ENCODE measurements around the gene RGS3.

RGS3 gene

DNA sequence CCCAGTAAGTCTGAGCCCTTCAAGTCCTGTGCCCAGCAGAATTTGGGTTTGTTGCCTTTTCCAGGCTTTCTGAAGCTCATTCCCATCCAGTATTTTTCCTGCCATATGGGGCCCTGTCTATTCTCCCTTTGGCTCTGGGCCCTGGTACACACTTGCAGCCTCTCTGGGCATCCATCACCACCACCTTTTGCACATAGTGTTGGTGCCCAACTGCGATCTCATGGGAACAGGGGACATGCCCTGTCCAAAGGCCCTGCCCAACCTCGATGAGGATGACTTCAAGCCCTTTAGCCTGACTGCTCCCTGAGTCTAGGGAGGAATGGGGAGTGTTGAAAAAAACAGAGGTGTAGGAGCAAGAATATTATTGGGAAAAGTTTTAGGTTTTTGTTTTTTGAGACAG lies 11.5 kb downstream of the RGS3 start:
- no peak for DNase-seq
- H3K4me1 Mint-ChIP-seq: peaks cover 16% of the 10 kb centered on the region
- no peaks in the 10 kb centered on the region for H3K36me3 Mint-ChIP-seq
- peaks cover 47% of the 10 kb centered on the region for H3K27me3 Mint-ChIP-seq
- no peak overlapping the region for H3K27ac Mint-ChIP-seq
- CTCF ChIA-PET: no interaction called here
- no peak overlapping the region for H3K4me3 Mint-ChIP-seq
- no peaks in the 10 kb centered on the region for H3K9me3 Mint-ChIP-seq

DNA sequence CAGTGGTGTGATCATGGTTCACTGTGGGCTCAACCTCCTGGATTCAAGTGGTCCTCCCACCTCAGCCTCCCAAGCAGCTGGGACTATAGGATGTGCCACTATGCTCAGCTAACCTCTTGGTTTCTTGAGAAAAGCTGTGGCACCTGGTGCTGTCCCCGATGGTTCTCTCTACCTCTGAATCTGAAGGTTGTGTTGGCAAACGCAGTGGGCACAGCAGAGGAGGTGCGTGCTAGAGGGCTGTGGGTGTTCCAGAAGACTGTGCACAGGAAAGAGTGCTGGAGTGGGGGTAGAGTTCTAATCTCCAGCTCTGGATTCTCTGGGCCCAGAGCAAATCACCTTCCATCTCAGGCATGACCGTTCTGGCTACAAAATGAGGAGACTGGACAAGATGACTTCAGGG lies 12.5 kb downstream of the RGS3 start:
- CTCF ChIA-PET: no interaction called here
- H3K4me3 Mint-ChIP-seq: no peak overlapping the region
- no peaks in the 10 kb centered on the region for H3K9me3 Mint-ChIP-seq
- H3K27me3 Mint-ChIP-seq: peaks cover 47% of the 10 kb centered on the region
- no peak overlapping the region for H3K27ac Mint-ChIP-seq
- no peak for DNase-seq
- H3K4me1 Mint-ChIP-seq: peaks cover 16% of the 10 kb centered on the region
- H3K36me3 Mint-ChIP-seq: no peaks in the 10 kb centered on the region

DNA sequence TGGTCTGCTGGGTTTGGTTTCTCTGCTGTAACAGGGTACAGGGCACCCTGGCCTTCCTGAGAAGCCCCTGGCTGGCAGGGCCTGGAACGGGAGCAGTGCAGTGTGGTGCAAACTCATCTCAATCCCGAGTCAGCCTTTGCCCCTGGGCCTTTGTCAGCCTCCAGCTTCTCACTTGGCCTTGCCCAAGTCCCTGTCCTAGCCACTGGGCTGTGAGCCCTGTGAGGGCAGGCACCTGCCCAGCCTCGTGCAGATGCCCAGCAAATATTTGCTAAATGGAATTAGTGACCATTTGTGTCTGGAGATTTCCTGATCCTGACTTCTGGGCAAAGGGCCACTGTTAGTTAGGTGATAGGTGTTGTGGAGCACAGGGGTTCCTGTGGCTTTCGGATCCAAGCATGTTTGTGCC lies 13.0 kb downstream of the RGS3 start:
- Mint-ChIP-seq H3K4me1 (peaks cover 16% of the 10 kb centered on the region), H3K4me3 (no peak overlapping the region), H3K9me3 (no peaks in the 10 kb centered on the region), H3K27me3 (peaks cover 42% of the 10 kb centered on the region), H3K27ac (no peak overlapping the region), H3K36me3 (no peaks in the 10 kb centered on the region)
- DNase-seq: no peak
- CTCF ChIA-PET: no interaction called here

DNA sequence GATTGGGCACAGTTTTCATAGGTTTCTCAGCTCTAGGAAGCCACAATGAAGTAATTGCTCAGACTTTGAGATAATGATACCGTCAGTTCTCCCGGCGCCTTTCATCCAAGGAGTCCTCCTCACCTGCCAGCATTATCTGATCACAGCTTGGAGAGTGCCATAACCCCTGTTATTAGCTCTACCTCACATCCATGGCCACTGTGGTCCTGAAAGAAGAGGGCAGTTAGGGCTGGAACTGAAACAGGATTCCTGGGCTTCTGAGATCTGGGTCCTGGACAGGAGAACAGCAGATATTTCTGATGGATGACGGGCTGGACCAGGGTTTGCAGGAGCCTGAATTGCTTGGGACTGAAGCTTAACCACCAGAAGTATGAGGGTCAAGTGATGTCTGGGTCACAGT lies 13.5 kb downstream of the RGS3 start:
- Mint-ChIP-seq H3K27me3 (peaks cover 39% of the 10 kb centered on the region), H3K9me3 (no peaks in the 10 kb centered on the region), H3K36me3 (no peaks in the 10 kb centered on the region), H3K4me3 (no peak overlapping the region), H3K4me1 (peaks cover 16% of the 10 kb centered on the region), H3K27ac (no peak overlapping the region)
- no peak for DNase-seq
- CTCF ChIA-PET: no interaction called here

DNA sequence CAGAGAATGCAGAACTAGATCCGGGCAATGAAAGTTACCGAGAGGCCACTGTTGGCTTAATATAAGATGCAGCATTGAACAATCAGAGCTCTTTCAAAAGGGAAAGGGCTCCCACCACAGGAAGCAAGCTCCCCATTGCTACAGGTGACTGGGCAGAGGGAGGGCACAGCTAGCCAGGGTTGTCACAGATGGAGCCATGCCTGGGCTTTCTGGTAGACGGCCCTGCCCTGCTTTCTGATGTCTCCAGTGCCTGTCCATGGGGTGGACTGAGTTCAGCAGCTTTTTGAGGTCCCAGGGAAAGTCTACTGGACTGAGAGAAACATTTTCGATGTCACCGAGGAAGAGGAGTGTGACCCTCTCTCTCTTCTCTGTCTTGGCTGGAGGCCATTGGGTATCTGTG lies 14.1 kb downstream of the RGS3 start:
- Mint-ChIP-seq H3K27ac (no peak overlapping the region), H3K9me3 (no peaks in the 10 kb centered on the region), H3K27me3 (peaks cover 39% of the 10 kb centered on the region), H3K4me3 (no peak overlapping the region), H3K4me1 (peaks cover 16% of the 10 kb centered on the region), H3K36me3 (no peaks in the 10 kb centered on the region)
- CTCF ChIA-PET: no interaction called here
- DNase-seq: no peak

DNA sequence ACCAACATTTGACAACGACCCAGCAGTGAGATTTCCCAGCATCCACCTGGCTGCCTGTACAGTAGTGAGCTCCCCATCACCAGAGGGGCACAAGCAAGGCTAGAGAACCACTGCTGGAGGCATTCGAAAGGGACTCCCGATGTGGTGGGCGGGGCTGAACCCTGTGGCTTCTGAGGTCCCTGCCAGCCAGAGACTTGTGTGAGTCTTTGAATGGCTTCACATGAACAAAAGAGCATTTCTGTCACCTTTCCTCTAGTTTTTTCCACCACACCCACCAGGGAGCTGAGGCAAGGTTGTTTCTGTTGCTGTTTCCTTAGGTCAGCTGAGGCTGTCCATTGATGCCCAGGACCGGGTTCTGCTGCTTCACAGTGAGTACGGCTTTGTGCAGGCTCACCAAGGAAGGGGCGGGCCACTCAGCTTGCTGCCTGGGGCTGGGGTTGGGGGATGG lies 15.7 kb downstream of the RGS3 start:
- Mint-ChIP-seq H3K36me3 (no peaks in the 10 kb centered on the region), H3K4me1 (peaks cover 16% of the 10 kb centered on the region), H3K4me3 (no peak overlapping the region), H3K27ac (no peak overlapping the region), H3K9me3 (no peaks in the 10 kb centered on the region), H3K27me3 (peaks cover 37% of the 10 kb centered on the region)
- CTCF ChIA-PET: interaction anchor here (0.8 kb wide), 1 partner anchor 110 kb away, joined by 3 read pairs; no protein-coding TSS in a partner anchor
- peak; percentile 68 for DNase-seq

DNA sequence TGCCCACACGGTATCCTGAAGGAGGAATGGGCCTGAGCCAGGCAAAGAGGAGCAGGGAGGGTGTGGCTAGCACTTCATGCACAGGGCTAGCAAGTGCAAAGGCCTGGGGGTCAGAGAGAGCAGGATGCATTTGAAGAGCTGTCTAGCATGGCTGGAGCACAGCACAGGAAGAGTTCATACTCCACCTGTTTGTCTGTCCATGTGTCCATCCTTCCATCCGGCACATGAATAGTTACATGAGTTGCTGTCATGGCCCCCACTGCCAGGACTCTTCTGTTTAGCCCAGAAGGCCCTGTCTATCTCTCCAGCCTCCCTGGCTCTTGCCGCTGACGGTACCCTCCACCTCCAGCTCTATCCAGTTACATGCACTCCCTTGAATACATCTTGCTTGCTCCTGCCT lies 17.1 kb downstream of the RGS3 start:
- CTCF ChIA-PET: no interaction called here
- Mint-ChIP-seq H3K36me3 (no peaks in the 10 kb centered on the region), H3K27ac (no peak overlapping the region), H3K9me3 (no peaks in the 10 kb centered on the region), H3K27me3 (peaks cover 35% of the 10 kb centered on the region), H3K4me3 (no peak overlapping the region), H3K4me1 (peaks cover 16% of the 10 kb centered on the region)
- DNase-seq: no peak

DNA sequence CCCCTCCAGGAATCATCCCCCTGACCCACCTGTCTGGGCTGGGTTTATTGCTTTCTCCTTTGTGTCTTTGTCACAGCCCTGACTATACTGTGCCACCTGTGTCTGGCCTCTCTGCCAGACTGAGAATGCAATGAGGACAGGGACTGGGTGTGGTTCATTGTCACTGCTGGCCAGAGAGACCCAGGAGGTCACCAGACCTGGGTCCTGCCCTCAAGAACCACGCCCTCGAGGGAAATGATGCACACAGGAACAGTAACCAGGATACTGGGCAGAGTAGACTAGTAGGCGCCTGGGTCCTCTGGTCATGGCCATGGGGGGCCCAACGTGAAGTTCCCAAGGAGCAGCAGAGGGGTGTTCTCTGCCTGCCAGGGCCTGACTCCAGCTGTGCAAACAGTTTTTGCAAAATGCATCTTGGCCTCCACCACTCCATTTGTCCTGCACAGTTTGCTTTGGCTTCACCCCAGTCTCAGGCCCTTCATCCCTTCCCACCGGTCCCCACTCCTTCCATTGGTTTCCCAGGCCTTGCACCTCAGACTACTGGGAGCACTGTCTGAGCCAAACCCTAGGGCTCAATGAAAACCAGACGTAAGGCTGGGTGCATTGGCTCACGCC lies 17.8 kb downstream of the RGS3 start:
- Mint-ChIP-seq H3K4me1 (peaks cover 16% of the 10 kb centered on the region), H3K27me3 (peaks cover 28% of the 10 kb centered on the region), H3K9me3 (no peaks in the 10 kb centered on the region), H3K4me3 (no peak overlapping the region), H3K27ac (no peak overlapping the region), H3K36me3 (no peaks in the 10 kb centered on the region)
- CTCF ChIA-PET: no interaction called here
- no peak for DNase-seq

DNA sequence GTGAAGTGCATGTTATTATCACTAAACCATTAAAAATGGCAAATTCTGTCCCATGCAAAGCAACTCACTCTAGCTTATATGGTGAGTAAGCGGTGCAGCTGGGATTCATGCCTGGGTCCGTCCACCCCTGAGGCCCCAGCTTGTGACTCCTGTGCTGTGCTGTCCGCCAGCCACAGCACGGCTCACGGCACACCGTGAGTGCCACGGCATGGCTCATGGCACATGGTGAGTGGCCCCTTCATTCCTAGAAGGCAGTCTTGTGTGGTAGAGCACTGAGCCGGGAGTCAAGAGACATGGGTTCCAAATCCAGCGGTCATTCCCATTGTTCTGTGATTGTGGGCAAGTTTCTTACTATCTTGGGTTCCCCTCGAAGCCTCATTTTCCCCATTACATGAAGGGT lies 18.8 kb downstream of the RGS3 start:
- no peak overlapping the region for H3K27ac Mint-ChIP-seq
- H3K4me1 Mint-ChIP-seq: peaks cover 16% of the 10 kb centered on the region
- CTCF ChIA-PET: no interaction called here
- no peak for DNase-seq
- no peak overlapping the region for H3K4me3 Mint-ChIP-seq
- no peaks in the 10 kb centered on the region for H3K36me3 Mint-ChIP-seq
- H3K9me3 Mint-ChIP-seq: no peaks in the 10 kb centered on the region
- peaks cover 18% of the 10 kb centered on the region for H3K27me3 Mint-ChIP-seq

DNA sequence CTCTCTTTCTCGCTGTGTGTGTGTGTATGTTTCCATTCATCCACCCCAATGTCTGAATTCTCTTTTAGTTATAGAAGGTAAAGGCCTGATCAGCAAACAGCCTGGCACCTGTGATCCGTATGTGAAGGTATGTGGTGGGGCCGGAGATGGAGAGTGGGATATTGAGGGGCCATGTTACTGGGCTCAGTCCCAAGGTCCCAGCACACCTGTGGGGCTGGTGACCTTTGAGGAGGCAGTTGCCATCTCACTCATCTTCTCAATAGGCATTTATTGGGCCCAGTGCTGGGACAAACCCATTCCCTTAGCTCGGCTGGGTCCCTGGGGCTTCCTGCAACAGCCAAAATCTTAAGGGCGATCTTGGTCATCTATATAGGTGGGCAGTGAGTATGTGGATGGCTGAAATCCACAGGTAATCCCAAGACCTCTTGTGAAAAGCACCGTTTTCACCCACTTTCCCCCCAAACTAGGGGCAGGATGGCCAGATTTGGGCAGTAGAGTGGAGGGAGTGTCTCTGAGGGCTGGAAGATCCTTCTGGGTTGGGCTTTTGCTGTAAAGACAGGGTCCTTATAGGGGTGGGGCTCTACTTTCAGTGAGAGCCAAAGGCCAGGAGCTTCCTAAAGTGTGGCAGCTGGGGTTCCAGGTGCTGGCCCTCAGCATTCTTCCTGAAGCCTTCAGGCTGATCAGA lies 19.6 kb downstream of the RGS3 start:
- peaks cover 14% of the 10 kb centered on the region for H3K27me3 Mint-ChIP-seq
- DNase-seq: peak; percentile 8
- CTCF ChIA-PET: interaction anchor here (1.1 kb wide), 1 partner anchor 175 kb away, joined by 3 read pairs; no protein-coding TSS in a partner anchor
- no peaks in the 10 kb centered on the region for H3K9me3 Mint-ChIP-seq
- H3K27ac Mint-ChIP-seq: no peak overlapping the region
- no peaks in the 10 kb centered on the region for H3K36me3 Mint-ChIP-seq
- peaks cover 15% of the 10 kb centered on the region for H3K4me1 Mint-ChIP-seq
- no peak overlapping the region for H3K4me3 Mint-ChIP-seq

DNA sequence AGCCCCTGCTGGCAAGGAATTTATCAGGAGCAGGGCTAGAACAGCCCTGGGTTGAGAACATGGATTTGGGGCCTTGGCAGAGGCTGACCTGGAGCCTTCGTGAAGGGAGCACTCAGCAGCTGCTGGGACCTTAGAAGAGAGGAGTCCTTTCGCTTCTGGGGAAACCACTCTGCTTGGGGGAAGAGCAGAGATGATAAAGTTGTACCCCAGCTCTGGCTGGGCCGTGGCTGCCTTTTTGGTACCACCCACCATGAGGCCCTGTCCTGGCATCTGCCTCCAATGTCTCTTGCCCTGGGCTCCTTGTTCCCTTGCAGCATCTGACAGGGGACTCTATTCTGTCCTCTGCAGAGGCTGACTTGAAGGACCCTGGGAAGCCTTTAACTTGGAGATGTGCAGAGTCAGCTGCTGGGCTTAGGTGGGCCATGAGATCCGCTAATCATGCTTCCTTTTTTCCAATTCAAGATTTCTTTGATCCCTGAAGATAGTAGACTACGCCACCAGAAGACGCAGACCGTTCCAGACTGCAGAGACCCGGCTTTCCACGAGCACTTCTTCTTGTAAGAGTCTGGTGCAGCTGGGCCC lies 20.2 kb downstream of the RGS3 start:
- CTCF ChIA-PET: interaction anchor here (1.1 kb wide), 1 partner anchor 174 kb away, joined by 3 read pairs; no protein-coding TSS in a partner anchor
- Mint-ChIP-seq H3K27ac (no peak overlapping the region), H3K36me3 (no peaks in the 10 kb centered on the region)

DNA sequence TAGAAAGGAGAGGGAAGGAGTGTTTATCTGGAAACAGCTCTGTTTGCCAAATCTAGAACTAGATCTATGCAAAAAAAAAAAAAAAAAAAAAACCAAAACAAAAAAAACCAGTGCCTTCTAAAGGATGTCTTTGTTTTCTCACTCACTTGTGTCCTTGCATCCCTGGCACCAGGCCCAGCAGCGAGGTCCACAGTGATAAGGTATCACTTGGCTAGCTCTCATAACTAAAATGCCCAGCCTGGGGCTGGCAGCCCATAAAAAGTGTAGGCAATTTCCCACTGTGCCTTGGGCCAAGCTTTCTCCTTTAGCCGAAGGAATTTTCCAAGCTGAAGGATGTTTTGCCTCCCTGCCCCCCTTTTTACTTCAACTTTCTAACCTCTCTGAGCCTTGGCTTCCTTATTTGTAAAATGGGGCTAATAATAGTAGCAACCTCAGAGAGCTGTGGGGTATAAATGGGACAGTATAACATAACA lies 20.8 kb downstream of the RGS3 start:
- CTCF ChIA-PET: interaction anchor here (1.1 kb wide), 1 partner anchor 173 kb away, joined by 3 read pairs; no protein-coding TSS in a partner anchor
- Mint-ChIP-seq H3K36me3 (no peaks in the 10 kb centered on the region), H3K4me3 (no peak overlapping the region), H3K4me1 (peaks cover 7% of the 10 kb centered on the region), H3K9me3 (no peaks in the 10 kb centered on the region), H3K27ac (no peak overlapping the region), H3K27me3 (peaks cover 13% of the 10 kb centered on the region)
- DNase-seq: peak; percentile 11

More for the DNA sequence above, 20.2 kb downstream of the RGS3 start:
- peak; percentile 19 for DNase-seq
- no peak overlapping the region for H3K4me3 Mint-ChIP-seq
- H3K27me3 Mint-ChIP-seq: peaks cover 17% of the 10 kb centered on the region
- no peaks in the 10 kb centered on the region for H3K9me3 Mint-ChIP-seq
- H3K4me1 Mint-ChIP-seq: peaks cover 12% of the 10 kb centered on the region

DNA sequence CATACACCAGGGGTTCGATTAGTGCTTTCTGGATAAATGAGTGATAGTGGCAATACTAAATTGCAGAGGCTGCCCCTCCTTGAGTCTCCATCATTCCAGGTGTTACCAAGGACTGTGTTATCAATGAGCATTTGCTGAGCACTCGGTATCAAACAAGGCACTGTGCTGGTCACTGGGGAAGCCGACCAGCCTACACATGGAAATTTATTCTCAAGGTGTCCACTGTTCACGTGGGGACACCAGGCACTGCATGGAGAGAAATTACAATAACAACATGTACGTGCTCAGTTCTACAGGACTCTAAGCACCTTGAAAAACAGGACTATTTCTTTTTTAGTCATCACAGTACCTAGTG lies 22.2 kb downstream of the RGS3 start:
- no peak overlapping the region for H3K27ac Mint-ChIP-seq
- no peak for DNase-seq
- H3K4me3 Mint-ChIP-seq: no peak overlapping the region
- H3K36me3 Mint-ChIP-seq: no peaks in the 10 kb centered on the region
- peaks cover 11% of the 10 kb centered on the region for H3K27me3 Mint-ChIP-seq
- CTCF ChIA-PET: interaction anchor here (0.7 to 1.0 kb wide), 3 partner anchors 14 to 254 kb away, joined by 3 to 4 read pairs (median 3); no protein-coding TSS in a partner anchor
- H3K4me1 Mint-ChIP-seq: no peaks in the 10 kb centered on the region
- no peaks in the 10 kb centered on the region for H3K9me3 Mint-ChIP-seq

DNA sequence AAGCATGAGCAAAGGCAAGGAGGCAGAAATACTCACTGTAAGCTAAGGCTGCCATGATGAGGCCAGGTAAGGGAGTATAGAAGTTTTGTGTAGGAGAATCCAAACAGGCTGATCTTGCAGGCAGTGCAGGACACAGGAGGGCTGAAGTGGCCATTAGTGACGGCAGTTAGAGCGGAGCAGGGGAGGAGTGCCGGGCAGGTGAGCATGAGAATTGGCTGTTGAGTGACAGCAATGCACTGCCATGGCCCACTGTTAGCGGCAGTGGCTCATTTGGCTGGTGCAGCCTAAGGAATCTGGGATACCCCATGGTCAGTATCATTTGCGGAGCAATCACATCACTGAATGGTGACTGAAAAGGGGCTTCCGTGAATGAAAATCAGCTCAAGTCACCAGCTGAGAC lies 22.8 kb downstream of the RGS3 start:
- DNase-seq: peak; percentile 10
- Mint-ChIP-seq H3K36me3 (no peaks in the 10 kb centered on the region), H3K27me3 (peaks cover 11% of the 10 kb centered on the region), H3K27ac (no peak overlapping the region), H3K4me1 (no peaks in the 10 kb centered on the region), H3K9me3 (no peaks in the 10 kb centered on the region), H3K4me3 (no peak overlapping the region)
- CTCF ChIA-PET: interaction anchor here (0.7 to 1.0 kb wide), 3 partner anchors 12 to 255 kb away, joined by 3 to 4 read pairs (median 3); no protein-coding TSS in a partner anchor

DNA sequence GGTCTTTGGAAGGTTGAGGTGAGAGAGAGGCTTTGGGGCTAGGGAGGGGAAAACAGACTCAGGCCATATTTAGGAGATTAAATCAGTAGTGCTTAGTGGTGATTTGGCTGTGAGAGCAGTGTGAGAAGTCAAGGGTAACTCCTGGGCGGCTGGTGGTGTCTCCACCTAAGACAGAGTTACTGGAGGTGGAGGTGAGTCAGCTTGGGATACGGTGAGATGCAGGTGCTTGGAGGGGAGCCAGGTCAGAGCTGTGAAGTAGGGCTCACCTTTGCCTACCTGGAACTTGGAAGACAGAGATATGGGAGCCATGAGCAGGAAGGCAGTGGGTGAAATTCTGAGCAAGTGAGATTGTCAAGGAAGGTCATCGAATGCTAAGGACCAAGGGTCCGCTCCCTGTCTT lies 24.5 kb downstream of the RGS3 start:
- Mint-ChIP-seq H3K27me3 (peaks cover 11% of the 10 kb centered on the region), H3K4me1 (no peaks in the 10 kb centered on the region), H3K9me3 (no peaks in the 10 kb centered on the region), H3K27ac (no peak overlapping the region), H3K4me3 (no peak overlapping the region), H3K36me3 (no peaks in the 10 kb centered on the region)
- DNase-seq: peak; percentile 11
- CTCF ChIA-PET: no interaction called here

Data from activated naive CD4-positive, alpha-beta T cell treated with anti-CD3 and anti-CD28 coated beads, Interleukin-2, amount 10 ng/mL, durations not matched to agents 7 days and 5 days (primary cell).